ENCODE measurements around the gene AMOTL1. TPM values are rescaled to one million over a fixed set of nuclear protein-coding genes. Genes with fewer than 3 reads are reported as not detected.

AMOTL1 gene
- total and polyA plus RNA-seq, 12 donors = 3.1 to 115 (median 68.3) TPM

DNA sequence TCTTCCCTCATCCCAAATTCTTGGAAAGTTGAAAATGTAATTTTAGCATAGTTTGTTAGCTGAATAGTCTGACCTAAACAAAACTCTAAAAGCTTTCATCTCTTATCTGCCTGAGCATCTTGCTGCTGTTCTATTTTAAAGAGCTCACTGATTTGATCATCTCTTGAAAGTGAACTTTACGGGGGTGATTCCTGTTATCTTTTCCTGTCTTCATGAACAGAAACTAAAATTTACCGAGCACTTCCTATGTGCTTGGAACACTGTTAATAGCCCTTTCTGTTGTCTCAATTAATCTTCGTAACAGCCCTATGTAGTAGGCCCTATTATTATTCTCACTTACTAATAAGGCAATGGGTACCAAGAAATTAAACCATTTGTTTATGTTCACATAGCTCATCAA is 12.3 kb downstream of the AMOTL1 start:
- peak overlapping the region in 4 of 10 donors; percentile 4 to 12 (median 8) for H3K4me3 ChIP-seq
- H3K9me3 ChIP-seq = no peaks in the 10 kb centered on the region

DNA sequence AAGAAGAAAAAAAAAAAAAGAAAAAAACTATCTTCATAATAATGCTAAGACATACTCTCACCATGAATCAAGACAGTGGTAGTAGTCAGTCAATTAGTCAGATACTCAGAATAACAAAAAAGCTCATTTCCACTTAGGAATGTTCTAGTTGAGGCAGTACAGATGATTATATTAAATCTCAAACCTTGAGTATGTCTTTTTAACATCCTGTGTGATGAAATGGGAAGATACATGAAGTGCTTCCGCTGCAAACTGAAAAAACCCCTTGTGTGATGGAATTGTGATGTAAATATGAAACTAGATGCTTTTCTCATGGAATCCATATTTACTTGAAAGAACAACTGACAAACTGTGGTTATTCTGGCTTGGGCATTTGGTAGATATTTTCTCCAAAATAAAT is 13.7 kb downstream of the AMOTL1 start:
- Histone ChIP-seq H3K27me3 (no peaks in the 10 kb centered on the region), H3K4me3 (no peak overlapping the region), H3K36me3 (no peaks in the 10 kb centered on the region), H3K9me3 (no peaks in the 10 kb centered on the region), H3K27ac (peak overlapping the region in 2 of 10 donors; percentile 27 to 43), H3K4me1 (peaks cover 0 to 90% (median 56%) of the 10 kb centered on the region in 9 donors)
- intact Hi-C loops (cut with DNase I) = loop anchor here in 1 of 10 donors (10.0 kb wide), 1 partner anchor 93 kb away; no protein-coding TSS in a partner anchor
- 90 to 92% methylated on average over 1 of the region's 1 CpG for WGBS, 2 donors
- ATAC-seq (peak in 1 of 8 donors; percentile 6), DNase-seq (no peak)
- TF ChIP-seq, protein P1, sequence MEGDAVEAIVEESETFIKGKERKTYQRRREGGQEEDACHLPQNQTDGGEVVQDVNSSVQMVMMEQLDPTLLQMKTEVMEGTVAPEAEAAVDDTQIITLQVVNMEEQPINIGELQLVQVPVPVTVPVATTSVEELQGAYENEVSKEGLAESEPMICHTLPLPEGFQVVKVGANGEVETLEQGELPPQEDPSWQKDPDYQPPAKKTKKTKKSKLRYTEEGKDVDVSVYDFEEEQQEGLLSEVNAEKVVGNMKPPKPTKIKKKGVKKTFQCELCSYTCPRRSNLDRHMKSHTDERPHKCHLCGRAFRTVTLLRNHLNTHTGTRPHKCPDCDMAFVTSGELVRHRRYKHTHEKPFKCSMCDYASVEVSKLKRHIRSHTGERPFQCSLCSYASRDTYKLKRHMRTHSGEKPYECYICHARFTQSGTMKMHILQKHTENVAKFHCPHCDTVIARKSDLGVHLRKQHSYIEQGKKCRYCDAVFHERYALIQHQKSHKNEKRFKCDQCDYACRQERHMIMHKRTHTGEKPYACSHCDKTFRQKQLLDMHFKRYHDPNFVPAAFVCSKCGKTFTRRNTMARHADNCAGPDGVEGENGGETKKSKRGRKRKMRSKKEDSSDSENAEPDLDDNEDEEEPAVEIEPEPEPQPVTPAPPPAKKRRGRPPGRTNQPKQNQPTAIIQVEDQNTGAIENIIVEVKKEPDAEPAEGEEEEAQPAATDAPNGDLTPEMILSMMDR (IDR thresholded peaks at IDR 0.05) = no peak

More for the DNA sequence above, 12.3 kb downstream of the AMOTL1 start:
- Histone ChIP-seq H3K4me1 (peaks cover 0 to 88% (median 56%) of the 10 kb centered on the region in 9 donors), H3K27me3 (no peaks in the 10 kb centered on the region), H3K36me3 (no peaks in the 10 kb centered on the region), H3K27ac (peak overlapping the region in 6 of 10 donors; percentile 15 to 51 (median 35))
- 24 to 49% methylated on average over 3 of the region's 3 CpGs for WGBS, 2 donors
- intact Hi-C loops (cut with DNase I) = loop anchor here in 1 of 10 donors (10.0 kb wide), 1 partner anchor 94 kb away; no protein-coding TSS in a partner anchor
- DNase-seq (no peak), ATAC-seq (peak in 3 of 8 donors; percentile 45 to 58 (median 52))
- TF ChIP-seq, protein P1 (IDR thresholded peaks at IDR 0.05) = no peak

DNA sequence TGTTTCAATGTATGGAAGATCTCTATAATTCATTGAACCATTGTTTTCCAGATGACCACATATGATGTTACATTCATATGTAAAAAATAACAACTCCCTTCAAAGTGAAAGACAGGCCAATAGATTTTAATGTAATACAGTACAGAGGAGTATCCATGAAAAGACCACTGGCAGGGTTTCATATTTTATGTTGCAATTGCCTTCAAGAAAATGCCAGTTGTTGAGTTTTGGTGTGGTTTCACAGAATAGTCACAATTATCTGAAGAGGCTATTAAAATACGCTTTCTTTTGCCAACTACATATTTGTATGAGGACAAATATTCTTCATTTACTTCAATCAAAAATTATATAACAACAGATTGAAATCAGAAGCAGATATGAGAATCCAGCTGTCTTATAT is 14.3 kb downstream of the AMOTL1 start:
- DNase-seq (no peak), ATAC-seq (no peak)
- H3K4me1 ChIP-seq = peaks cover 0 to 89% (median 56%) of the 10 kb centered on the region in 9 donors
- H3K27me3 ChIP-seq = no peaks in the 10 kb centered on the region
- H3K27ac ChIP-seq = no peak overlapping the region
- TF ChIP-seq, protein P1 (IDR thresholded peaks at IDR 0.05) = no peak
- WGBS, 2 donors = 75 to 79% methylated on average over 1 of the region's 1 CpG
- no peaks in the 10 kb centered on the region for H3K9me3 ChIP-seq
- intact Hi-C loops (cut with DNase I) = loop anchor here in 1 of 10 donors (10.0 kb wide), 1 partner anchor 92 kb away; no protein-coding TSS in a partner anchor
- no peak overlapping the region for H3K4me3 ChIP-seq
- H3K36me3 ChIP-seq = no peaks in the 10 kb centered on the region

DNA sequence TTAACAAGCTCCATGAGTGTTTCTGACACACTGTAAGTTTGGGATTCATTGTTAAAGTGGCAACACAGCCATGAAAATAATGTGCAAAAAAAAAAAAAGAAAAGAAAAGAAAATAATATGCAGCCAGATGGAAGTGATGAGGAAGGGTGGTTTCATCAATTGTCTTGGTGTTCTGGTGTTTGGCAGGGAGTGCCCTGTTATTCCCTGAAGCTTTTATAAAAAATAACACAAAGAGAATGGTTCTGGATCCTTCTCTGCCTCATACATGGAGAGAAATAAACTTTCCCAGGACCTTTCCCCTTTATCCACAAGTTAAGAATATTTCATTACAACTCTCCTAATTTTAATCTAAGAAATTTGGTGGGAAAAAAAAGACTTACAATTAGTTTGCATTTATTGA is 16.7 kb downstream of the AMOTL1 start:
- peak overlapping the region in 2 of 10 donors; percentile 7 to 29 for H3K27ac ChIP-seq
- no peak for ATAC-seq
- H3K9me3 ChIP-seq = no peaks in the 10 kb centered on the region
- no peaks in the 10 kb centered on the region for H3K27me3 ChIP-seq
- peaks cover 6 to 98% (median 79%) of the 10 kb centered on the region in 9 donors for H3K4me1 ChIP-seq
- intact Hi-C loops (cut with DNase I) = loop anchor here in 1 of 10 donors (10.0 kb wide), 1 partner anchor 90 kb away; no protein-coding TSS in a partner anchor
- no peak for DNase-seq
- TF ChIP-seq, protein P1 (IDR thresholded peaks at IDR 0.05) = no peak
- no peaks in the 10 kb centered on the region for H3K36me3 ChIP-seq
- no peak overlapping the region for H3K4me3 ChIP-seq
